CD4-positive, alpha-beta memory T cell (primary cell): ENCODE data around the gene SERPING1. TPM values are rescaled to one million over a fixed set of nuclear protein-coding genes. Genes with fewer than 3 reads are reported as not detected.

Experiments
- CTCF ChIA-PET: fragments of 350-600 bp; sonication (Branson Sonifier 250); formaldehyde crosslinking; loops from one replicate; lab custom pipeline; 2021; ENCODE audit warnings: inconsistent platforms; ENCODE audit not compliant: partially characterized antibody; lab: Charles Lee
- POLR2A ChIA-PET: fragments of 350-600 bp; sonication (Branson Sonifier 250); formaldehyde crosslinking; loops from one replicate; lab custom pipeline; 2021; ENCODE audit not compliant: partially characterized antibody; lab: Charles Lee
- DNase-seq, 5 donors: peaks; one replicate each; pipeline versions ENCODE4 v3.0.0 to v3.0.0-alpha.2; 2020 to 2022; ENCODE audit warnings: mixed read lengths in 1 of 5
- H3K27ac ChIP-seq: one replicate; pipeline ENCODE4 v1.7.0; 2013; ENCODE audit warnings: low read depth, low read length
- H3K27me3 ChIP-seq: 2 replicates; pipeline ENCODE4 v1.7.0; 2013; ENCODE audit warnings: mild to moderate bottlenecking, low read length, moderate library complexity; ENCODE audit not compliant: insufficient read depth
- H3K36me3 ChIP-seq: 2 replicates; pipeline ENCODE4 v1.7.0; 2013; ENCODE audit warnings: mild to moderate bottlenecking, low read length, moderate library complexity; ENCODE audit not compliant: insufficient read depth
- H3K4me1 ChIP-seq: 2 replicates; pipeline ENCODE4 v1.7.0; 2013; ENCODE audit warnings: mild to moderate bottlenecking, low read length, moderate library complexity; ENCODE audit not compliant: insufficient read depth
- H3K4me3 ChIP-seq, 2 donors: one replicate each; pipeline ENCODE4 v1.7.0; 2013; ENCODE audit warnings: low read length in 2 of 2, mild to moderate bottlenecking in 1 of 2
- H3K9me3 ChIP-seq, 2 donors: one replicate each; pipeline ENCODE4 v1.7.0; 2013; ENCODE audit warnings: low read length in 2 of 2, control low read depth in 1 of 2; ENCODE audit not compliant: control insufficient read depth in 1 of 2
- H3K27ac Mint-ChIP-seq, 7 donors: one replicate each; pipeline ENCODE4 v1.8.0; 2020 to 2021; ENCODE audit warnings: mixed read lengths in 7 of 7, mild to moderate bottlenecking in 6 of 7, inconsistent platforms in 3 of 7, moderate library complexity in 3 of 7
- H3K27me3 Mint-ChIP-seq, 2 donors: one replicate each; pipeline ENCODE4 v1.8.0; 2020 to 2021; ENCODE audit warnings: mixed read lengths in 2 of 2
- H3K36me3 Mint-ChIP-seq, 2 donors: one replicate each; pipeline ENCODE4 v1.8.0; 2020 to 2021; ENCODE audit warnings: mixed read lengths in 2 of 2, inconsistent platforms in 1 of 2, mild to moderate bottlenecking in 1 of 2
- H3K4me1 Mint-ChIP-seq, 4 donors: one replicate each; pipeline ENCODE4 v1.8.0; 2020 to 2021; ENCODE audit warnings: mixed read lengths in 4 of 4, mild to moderate bottlenecking in 1 of 4
- H3K4me3 Mint-ChIP-seq, 8 donors: one replicate each; pipeline ENCODE4 v1.8.0; 2020 to 2021; ENCODE audit warnings: mixed read lengths in 8 of 8, mild to moderate bottlenecking in 7 of 8, moderate library complexity in 6 of 8, inconsistent platforms in 3 of 8
- H3K9me3 Mint-ChIP-seq, 8 donors: one replicate each; pipeline ENCODE4 v1.8.0; 2020 to 2021; ENCODE audit warnings: mixed read lengths in 8 of 8, mild to moderate bottlenecking in 5 of 8, inconsistent platforms in 3 of 8, moderate library complexity in 1 of 8
- intact Hi-C: fragments of 100-400 bp; cut with micrococcal nuclease; formaldehyde crosslinking; loops from one replicate; pipeline ENCODE4 v1.15.1; 2023
- polyA plus RNA-seq, 2 donors: library from polyadenylated mRNA; unstranded; fragments of 300-500 nt; fragmentation: Illumina TruSeq; gene quantifications; one replicate each; pipeline ENCODE4 v1.2.3, GENCODE V29; 2021
- total RNA-seq, 2 experiments: library from RNA; stranded (reverse); gene quantifications; one replicate each; pipeline ENCODE4 v1.2.3, GENCODE V29; 2021

SERPING1 gene
- total and polyA plus RNA-seq, 4 experiments from 2014 or later = not detected

- H3K36me3 Mint-ChIP-seq = no peaks in the 10 kb centered on the region
- POLR2A ChIA-PET = no interaction called here
- Histone ChIP-seq H3K4me1 (peaks cover 14% of the 10 kb centered on the region), H3K36me3 (no peaks in the 10 kb centered on the region), H3K27me3 (peaks cover 13% of the 10 kb centered on the region), H3K27ac (no peak overlapping the region), H3K4me3 (no peak overlapping the region), H3K9me3 (no peaks in the 10 kb centered on the region)
- CTCF ChIA-PET = interaction anchor here (0.8 to 1.9 kb wide), 5 partner anchors 9 to 141 kb away, joined by 3 to 13 read pairs (median 4); no protein-coding TSS in a partner anchor
- DNase-seq = no peak
- no peak overlapping the region for H3K4me3 Mint-ChIP-seq
- H3K27me3 Mint-ChIP-seq = peaks cover 36 to 46% of the 10 kb centered on the region in 2 donors
- H3K27ac Mint-ChIP-seq = no peak overlapping the region
- H3K4me1 Mint-ChIP-seq = peaks cover 2 to 16% (median 8%) of the 10 kb centered on the region in 4 donors
- intact Hi-C loops = no loop called here
- H3K9me3 Mint-ChIP-seq = no peaks in the 10 kb centered on the region
Observed at GRCh38 chr11:57634311-57634710, 36.8 kb downstream of the SERPING1 start.

- no peak overlapping the region for H3K27ac Mint-ChIP-seq
- DNase-seq = no peak
- H3K36me3 Mint-ChIP-seq = no peaks in the 10 kb centered on the region
- ChIA-PET POLR2A (no interaction called here), CTCF (interaction anchor here (0.7 to 1.9 kb wide), 8 partner anchors 9 to 1535 kb away, joined by 3 to 13 read pairs (median 4); partner anchors contain the start of gene UBE2L6)
- intact Hi-C loops = no loop called here
- peaks cover 2 to 16% (median 8%) of the 10 kb centered on the region in 4 donors for H3K4me1 Mint-ChIP-seq
- H3K4me1 ChIP-seq = peaks cover 19% of the 10 kb centered on the region
- no peaks in the 10 kb centered on the region for H3K36me3 ChIP-seq
- H3K9me3 Mint-ChIP-seq = no peaks in the 10 kb centered on the region
- H3K4me3 Mint-ChIP-seq = no peak overlapping the region
- H3K4me3 ChIP-seq = no peak overlapping the region
- H3K27me3 Mint-ChIP-seq = peaks cover 34 to 45% of the 10 kb centered on the region in 2 donors
- peaks cover 13% of the 10 kb centered on the region for H3K27me3 ChIP-seq
- H3K9me3 ChIP-seq = no peaks in the 10 kb centered on the region
- H3K27ac ChIP-seq = no peak overlapping the region
Observed at GRCh38 chr11:57635246-57635645, 37.8 kb downstream of the SERPING1 start.

DNA sequence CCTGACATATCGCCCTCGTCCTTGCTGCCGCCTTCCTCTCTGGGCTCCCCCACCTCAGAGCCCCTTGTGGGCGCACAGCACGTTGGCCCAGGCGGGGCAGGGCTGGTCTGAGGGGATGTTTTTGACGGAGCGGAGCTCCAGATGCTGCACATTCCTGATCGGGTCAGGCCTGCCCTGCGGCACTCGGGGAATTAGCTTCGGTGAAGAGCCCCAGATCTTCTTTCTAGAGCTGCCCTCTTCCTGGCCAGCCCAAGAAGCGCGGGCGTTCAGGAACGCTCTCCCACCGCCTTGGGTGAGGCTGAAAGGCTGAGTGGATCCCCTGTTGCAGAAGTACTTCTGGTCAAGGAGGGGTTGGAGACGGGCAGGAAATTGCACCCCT, 40.1 kb downstream of the SERPING1 start:
- H3K27me3 Mint-ChIP-seq = peaks cover 24 to 40% of the 10 kb centered on the region in 2 donors
- intact Hi-C loops = no loop called here
- Histone ChIP-seq H3K9me3 (no peaks in the 10 kb centered on the region), H3K4me1 (peaks cover 19% of the 10 kb centered on the region), H3K4me3 (no peak overlapping the region), H3K36me3 (no peaks in the 10 kb centered on the region), H3K27ac (no peak overlapping the region), H3K27me3 (peaks cover 13% of the 10 kb centered on the region)
- ChIA-PET CTCF (interaction anchor here (1.0 to 1.8 kb wide), 5 partner anchors 10 to 106 kb away, joined by 3 to 5 read pairs (median 3); partner anchors contain the start of gene UBE2L6), POLR2A (no interaction called here)
- H3K4me3 Mint-ChIP-seq = peak overlapping the region; percentile 64 to 91 (median 81)
- no peak for DNase-seq
- no peaks in the 10 kb centered on the region for H3K36me3 Mint-ChIP-seq
- peak overlapping the region in 1 of 7 donors; percentile 77 for H3K27ac Mint-ChIP-seq
- H3K9me3 Mint-ChIP-seq = no peaks in the 10 kb centered on the region
- peaks cover 2 to 16% (median 8%) of the 10 kb centered on the region in 4 donors for H3K4me1 Mint-ChIP-seq

- H3K4me3 ChIP-seq = peak overlapping the region; percentile 17 to 61
- peaks cover 2 to 16% (median 8%) of the 10 kb centered on the region in 4 donors for H3K4me1 Mint-ChIP-seq
- H3K9me3 Mint-ChIP-seq = no peaks in the 10 kb centered on the region
- H3K4me1 ChIP-seq = peaks cover 19% of the 10 kb centered on the region
- H3K36me3 Mint-ChIP-seq = no peaks in the 10 kb centered on the region
- intact Hi-C loops = no loop called here
- H3K36me3 ChIP-seq = no peaks in the 10 kb centered on the region
- DNase-seq = no peak
- H3K27ac Mint-ChIP-seq = peak overlapping the region in 3 of 7 donors; percentile 32 to 77 (median 74)
- H3K4me3 Mint-ChIP-seq = peak overlapping the region; percentile 82 to 91 (median 88)
- POLR2A ChIA-PET = interaction anchor here (4.1 kb wide), 1 partner anchor 70 kb away, joined by 20 read pairs; the partner anchor contains the start of gene UBE2L6
- no peaks in the 10 kb centered on the region for H3K9me3 ChIP-seq
- H3K27me3 Mint-ChIP-seq = peaks cover 24 to 40% of the 10 kb centered on the region in 2 donors
- CTCF ChIA-PET = interaction anchor here (0.8 to 8.0 kb wide), 6 partner anchors 11 to 181 kb away, joined by 4 to 181 read pairs (median 54); partner anchors contain the start of gene UBE2L6
- no peak overlapping the region for H3K27ac ChIP-seq
- H3K27me3 ChIP-seq = peaks cover 13% of the 10 kb centered on the region
Observed at GRCh38 chr11:57638005-57638781, 40.7 kb downstream of the SERPING1 start.

DNA sequence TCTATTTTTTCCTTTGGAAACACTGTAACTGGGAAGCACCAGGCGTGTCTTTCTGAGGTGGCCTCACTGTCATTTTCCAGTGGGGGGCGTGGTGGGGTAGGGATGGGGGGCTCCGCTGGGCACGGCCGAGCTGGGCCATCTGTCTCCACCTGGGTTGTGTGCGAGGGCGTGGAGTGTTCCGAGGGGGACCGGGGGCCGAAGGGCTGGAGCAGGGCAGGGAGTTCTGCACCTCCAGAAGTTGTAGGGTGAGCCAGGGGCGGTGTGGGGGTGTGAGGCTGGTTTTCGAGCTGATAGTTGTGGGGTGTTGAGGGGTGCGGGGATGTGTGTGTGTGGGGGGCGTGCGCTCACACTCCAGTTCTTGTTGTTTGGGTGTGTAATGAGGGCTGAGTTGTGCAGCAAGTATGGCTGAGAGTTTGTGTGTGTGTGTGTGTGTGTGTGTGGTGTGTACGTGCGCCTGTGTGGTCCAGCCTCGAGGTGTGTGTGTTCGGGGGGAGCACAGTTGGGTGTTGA, 41.4 kb downstream of the SERPING1 start:
- Mint-ChIP-seq H3K27ac (peak overlapping the region in 2 of 7 donors; percentile 56 to 74), H3K27me3 (peaks cover 27 to 39% of the 10 kb centered on the region in 2 donors), H3K4me1 (peaks cover 3 to 16% (median 8%) of the 10 kb centered on the region in 4 donors), H3K36me3 (no peaks in the 10 kb centered on the region), H3K9me3 (no peaks in the 10 kb centered on the region), H3K4me3 (peak overlapping the region; percentile 82 to 91 (median 88))
- no peaks in the 10 kb centered on the region for H3K9me3 ChIP-seq
- no peak overlapping the region for H3K27ac ChIP-seq
- H3K4me3 ChIP-seq = peak overlapping the region; percentile 17 to 61
- no peaks in the 10 kb centered on the region for H3K36me3 ChIP-seq
- H3K27me3 ChIP-seq = peaks cover 13% of the 10 kb centered on the region
- POLR2A ChIA-PET = interaction anchor here (1.3 to 4.1 kb wide), 2 partner anchors 10 to 71 kb away, joined by 6 to 20 read pairs; partner anchors contain the start of genes UBE2L6 and YPEL4
- CTCF ChIA-PET = interaction anchor here (0.6 to 8.0 kb wide), 9 partner anchors 8 to 294 kb away, joined by 3 to 181 read pairs (median 32); partner anchors contain the start of gene UBE2L6
- intact Hi-C loops = no loop called here
- peaks cover 19% of the 10 kb centered on the region for H3K4me1 ChIP-seq
- no peak for DNase-seq

- CTCF ChIA-PET = interaction anchor here (0.6 to 8.0 kb wide), 11 partner anchors 8 to 294 kb away, joined by 3 to 181 read pairs (median 20); partner anchors contain the start of gene UBE2L6
- H3K4me3 ChIP-seq = peak overlapping the region in 1 of 2 donors; percentile 61
- POLR2A ChIA-PET = interaction anchor here (1.0 to 4.1 kb wide), 3 partner anchors 9 to 71 kb away, joined by 3 to 20 read pairs (median 6); partner anchors contain the start of genes CLP1, UBE2L6 and YPEL4
- intact Hi-C loops = loop anchor here (10.0 kb wide), 1 partner anchor 885 kb away; no protein-coding TSS in a partner anchor
- peaks cover 13% of the 10 kb centered on the region for H3K27me3 ChIP-seq
- H3K36me3 ChIP-seq = no peaks in the 10 kb centered on the region
- H3K4me1 Mint-ChIP-seq = peaks cover 3 to 16% (median 8%) of the 10 kb centered on the region in 4 donors
- H3K27ac ChIP-seq = no peak overlapping the region
- DNase-seq = no peak
- no peak overlapping the region for H3K27ac Mint-ChIP-seq
- H3K36me3 Mint-ChIP-seq = no peaks in the 10 kb centered on the region
- peaks cover 22 to 35% of the 10 kb centered on the region in 2 donors for H3K27me3 Mint-ChIP-seq
- H3K4me3 Mint-ChIP-seq = peak overlapping the region; percentile 82 to 91 (median 88)
- peaks cover 19% of the 10 kb centered on the region for H3K4me1 ChIP-seq
- H3K9me3 Mint-ChIP-seq = no peaks in the 10 kb centered on the region
- no peaks in the 10 kb centered on the region for H3K9me3 ChIP-seq
Observed at GRCh38 chr11:57639321-57640067, 42.0 kb downstream of the SERPING1 start.
